Measurements from ENCODE around the gene CALML4.
"Not testable (repeated sequence)": the region's sequence is repeated elsewhere in the genome, so short reads cannot be mapped to it uniquely, and the experiment has no call there.

Gene CALML4, protein sequence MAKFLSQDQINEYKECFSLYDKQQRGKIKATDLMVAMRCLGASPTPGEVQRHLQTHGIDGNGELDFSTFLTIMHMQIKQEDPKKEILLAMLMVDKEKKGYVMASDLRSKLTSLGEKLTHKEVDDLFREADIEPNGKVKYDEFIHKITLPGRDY

DNA sequence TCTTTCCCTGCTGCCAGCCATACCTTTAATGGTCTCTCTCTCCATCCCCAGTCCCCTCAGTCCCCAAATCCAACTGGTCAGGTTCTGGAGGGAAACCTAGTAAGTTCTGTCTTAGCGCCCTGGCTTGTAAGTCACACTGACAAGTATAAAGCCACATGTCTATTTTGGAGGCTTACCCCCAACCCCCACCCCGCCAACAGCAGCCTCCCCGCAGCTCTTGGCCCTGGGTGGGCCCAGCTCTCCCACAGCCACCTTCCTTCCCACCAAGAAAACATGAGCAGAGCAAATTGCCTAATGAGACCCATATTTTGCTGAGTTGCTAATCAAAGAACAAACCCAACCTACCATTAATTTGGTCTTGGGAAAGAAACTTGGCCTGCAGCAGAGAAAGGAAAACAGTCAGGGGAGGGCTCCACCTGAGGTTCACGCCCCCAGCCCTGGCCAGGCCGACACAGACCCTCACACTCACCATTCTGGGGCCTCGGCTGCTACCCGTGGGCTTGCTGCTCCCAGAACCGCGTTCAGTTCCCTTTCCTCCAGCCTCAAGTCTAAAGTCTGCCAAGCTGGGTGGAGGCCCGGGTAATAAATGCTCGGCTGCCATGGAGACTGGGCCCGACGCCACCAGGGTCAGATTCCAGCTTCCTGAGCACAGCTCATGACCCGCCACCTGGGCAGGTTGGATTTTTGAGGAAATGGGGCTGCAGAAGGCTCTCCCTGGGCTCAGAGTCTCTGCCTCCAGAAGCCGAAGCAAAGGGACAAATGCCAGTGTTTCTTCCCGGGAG lies at the start of gene CALML4:
Gene CALML4, minus strand, starts transcription at position 557 of the 782 bp plus-strand sequence. Its CDS starts 85 bp downstream, at position 472.
- peak; percentile 36 to 64 (median 52) for DNase-seq

DNA sequence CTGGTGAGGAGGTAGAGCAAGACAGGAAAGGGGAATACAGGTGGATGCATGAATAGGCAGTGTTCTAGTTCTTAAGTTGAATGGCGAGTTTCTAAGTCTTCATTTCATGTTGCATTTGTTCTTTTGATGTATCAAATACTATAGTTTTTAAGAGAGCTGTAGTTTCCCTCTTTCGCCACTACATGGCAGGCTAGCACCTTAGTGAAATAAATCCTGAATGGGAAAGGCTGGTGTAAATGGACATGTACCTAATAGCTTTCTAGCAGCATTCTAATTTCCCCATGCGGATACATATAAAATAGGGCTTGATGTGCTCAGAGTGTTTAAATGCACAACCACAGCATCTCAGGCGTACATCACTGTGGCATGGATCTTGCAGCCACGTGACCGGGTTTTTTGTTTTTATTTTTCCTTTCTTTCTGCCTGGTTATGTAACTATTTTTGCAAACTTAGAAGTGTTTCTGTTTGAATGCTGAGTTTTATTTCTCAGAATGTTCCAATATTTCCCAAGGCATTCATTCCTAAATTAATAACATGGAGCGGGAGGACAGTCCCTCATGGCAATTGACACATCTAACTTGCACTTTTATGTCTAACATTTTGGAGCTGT lies 47.9 kb upstream of the CALML4 start:
- peak; percentile 77 to 90 (median 87) for DNase-seq

DNA sequence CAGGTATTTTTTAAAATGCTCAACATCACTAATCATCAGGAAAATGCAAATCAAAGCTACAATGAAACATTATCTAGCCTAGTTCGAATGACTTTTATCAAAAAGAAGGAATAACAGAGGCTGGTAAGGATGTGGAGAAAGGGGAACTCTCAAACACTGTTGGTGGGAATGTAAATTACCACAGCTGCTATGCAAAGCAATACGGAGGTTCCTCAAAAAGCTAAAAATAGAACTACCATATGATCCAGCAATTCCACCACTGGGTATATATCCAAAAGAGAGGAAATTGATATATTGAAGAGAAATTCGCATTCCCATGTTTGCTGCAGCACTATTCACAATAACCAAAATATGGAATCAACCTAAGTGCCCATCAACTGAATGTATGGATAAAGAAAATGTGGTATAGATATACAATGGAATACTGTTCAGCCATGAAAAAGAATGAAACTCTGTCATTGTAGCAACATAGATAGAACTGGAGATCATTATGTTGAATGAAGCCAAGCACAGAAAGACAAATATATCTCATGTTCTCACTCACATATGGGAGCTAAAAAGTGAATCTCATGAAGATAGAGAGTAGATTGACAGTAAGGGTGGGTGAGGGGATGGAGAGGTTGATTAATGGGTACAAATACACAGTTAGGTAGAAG lies 44.1 kb upstream of the CALML4 start:
- DNase-seq: peak; percentile 67 to 87 (median 79)

DNA sequence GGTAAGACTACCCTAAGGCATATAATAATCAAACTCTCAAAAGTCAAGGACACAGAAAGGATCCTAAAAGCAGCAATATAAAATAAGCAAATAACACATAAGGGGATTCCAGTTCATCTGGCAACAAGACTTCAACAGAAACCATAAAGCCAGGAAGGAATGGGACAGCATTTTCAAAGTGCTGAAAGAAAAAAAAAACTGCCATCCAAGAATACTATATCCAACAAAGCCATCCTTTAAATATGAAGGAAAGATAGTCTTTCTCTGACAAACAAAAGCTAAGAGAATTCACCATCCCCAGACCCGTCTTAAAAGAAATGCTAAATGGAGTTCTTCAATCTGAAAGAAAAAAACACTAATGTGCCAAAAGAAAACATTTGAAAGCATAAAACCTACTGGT lies 39.1 kb upstream of the CALML4 start:
- no peak for DNase-seq

DNA sequence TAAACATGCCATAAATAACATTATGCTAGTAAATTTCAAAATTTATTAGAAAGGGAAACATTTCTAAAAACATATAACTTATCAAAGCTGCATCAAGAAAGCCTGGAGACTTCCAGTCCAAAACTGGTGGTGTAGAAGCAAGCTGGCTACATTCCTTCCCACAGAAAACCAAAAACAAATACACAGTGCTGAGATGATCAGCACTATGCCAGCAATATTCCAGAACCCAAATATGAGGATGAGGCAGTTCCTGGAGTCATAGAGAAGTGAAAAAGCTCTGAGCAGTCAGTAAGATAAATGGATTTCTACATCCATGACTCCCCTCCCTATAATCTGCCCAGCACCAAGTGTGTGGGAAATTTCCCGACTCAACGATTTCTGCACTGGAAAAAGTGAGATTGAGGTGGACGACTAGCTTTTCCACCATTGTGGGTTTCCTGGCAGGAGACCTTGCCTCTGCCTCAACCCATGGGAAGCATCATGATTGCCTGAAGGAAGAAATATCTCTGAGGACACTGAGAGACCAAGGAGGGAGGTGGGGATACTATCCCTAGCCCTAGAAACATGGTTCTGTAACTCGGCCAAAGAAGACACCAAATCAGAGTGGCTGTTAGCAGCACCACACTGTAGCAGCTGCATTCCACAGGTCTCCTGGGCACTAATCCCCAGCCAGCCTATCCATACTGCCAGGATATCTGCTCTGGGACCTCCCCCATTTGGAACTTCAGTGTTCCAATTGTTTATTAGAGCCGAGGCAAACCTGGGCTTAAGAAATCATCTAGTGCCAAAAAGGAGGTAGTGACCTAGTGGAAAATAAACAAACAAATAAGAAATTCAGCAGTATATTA lies 36.2 kb upstream of the CALML4 start:
- no peak for DNase-seq

DNA sequence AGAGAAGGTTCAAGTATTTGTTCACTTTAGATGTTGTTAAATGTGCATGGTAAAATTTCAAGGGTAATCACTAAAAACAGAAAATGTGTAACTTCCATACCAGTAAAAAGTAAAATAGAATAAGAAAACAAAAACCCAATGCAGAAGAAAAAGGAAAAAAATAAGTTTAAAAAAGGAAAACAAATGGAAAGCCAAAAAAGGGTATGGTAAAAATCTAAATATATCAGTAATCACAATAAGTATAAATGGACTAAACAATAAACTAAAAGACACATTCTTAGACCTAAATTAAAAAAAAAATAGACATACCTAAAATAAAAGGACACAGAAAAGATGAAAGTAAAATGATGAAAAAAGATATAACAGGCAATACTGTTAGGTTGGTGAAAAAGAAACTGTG lies 33.9 kb upstream of the CALML4 start:
- no peak for DNase-seq

DNA sequence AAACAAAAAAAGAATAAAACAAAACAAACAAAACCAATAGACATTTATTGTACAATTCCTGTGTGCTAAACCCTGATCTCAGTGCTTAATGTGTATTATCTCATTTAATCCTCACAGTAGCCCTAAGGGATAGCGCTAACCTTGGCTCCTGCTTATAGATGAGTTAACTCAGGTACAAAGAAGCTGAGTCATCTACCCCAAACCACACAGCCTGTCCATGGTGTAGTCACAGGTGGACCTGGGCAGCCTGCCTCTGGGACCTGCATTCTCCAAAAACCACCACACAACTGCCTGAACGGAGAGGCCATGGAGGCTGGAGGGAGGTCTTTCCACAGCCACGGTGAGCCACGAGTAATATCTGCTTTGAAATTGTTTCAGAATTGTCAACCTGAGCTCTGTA lies 29.9 kb upstream of the CALML4 start:
- DNase-seq: no peak

DNA sequence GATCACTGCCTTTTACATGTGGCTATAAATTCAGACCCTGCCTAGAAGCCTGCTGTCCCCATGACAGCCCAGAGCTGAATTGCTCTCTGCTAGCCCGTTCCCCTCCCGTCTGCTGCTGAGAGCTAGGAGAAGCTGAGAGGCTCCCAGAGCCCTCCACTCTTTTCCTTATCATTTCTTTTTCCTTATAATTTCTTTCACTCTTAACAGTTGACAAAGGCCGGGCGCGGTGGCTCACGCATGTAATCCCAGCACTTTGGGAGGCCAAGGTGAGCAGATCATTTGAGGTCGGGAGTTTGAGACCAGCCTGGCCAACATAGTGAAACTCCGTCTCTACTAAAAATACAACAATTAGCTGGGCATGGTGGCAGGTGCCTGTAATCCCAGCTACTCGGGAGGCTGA lies 29.4 kb upstream of the CALML4 start:
- not testable (repeated sequence) for DNase-seq

DNA sequence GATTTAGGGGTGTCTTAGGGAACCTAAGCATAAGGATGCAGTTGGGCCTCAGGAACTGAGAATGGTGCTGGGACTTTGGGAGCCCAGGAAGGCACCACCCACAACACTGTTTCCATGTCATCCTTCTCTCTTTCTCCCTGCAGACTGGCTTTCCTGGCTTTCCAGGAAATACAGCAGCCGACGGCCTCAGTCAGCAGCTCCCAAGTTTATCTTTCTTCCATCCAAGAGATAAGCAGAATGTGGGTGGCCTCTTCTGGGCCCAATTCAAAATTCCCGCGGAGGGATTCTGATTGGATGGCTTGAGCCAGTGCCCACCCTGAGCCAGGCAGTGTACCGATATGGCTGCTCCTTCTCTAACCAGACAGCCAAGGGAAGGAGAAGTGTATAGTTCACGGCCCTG lies 28.9 kb upstream of the CALML4 start:
- no peak for DNase-seq

DNA sequence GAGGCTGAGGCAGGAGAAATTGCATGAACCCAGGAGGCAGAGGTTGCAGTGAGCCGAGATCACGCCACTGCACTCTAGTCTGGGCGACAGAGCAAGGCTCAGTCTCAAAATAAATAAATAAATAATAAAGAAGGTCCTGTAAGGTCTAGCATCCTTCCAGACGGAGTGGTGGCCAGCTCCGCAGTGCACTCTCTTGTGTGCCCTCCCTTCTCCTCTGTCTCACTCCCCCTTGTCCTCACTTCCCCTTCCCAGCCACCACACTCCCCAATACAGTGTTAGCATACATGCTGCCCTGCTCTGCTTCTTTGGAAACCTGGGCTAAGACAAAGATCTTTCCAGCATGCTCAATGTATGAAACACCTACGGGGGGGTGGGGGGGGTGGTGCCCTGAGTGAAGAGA lies 27.8 kb upstream of the CALML4 start:
- DNase-seq: peak; percentile 36 to 77 (median 74)

DNA sequence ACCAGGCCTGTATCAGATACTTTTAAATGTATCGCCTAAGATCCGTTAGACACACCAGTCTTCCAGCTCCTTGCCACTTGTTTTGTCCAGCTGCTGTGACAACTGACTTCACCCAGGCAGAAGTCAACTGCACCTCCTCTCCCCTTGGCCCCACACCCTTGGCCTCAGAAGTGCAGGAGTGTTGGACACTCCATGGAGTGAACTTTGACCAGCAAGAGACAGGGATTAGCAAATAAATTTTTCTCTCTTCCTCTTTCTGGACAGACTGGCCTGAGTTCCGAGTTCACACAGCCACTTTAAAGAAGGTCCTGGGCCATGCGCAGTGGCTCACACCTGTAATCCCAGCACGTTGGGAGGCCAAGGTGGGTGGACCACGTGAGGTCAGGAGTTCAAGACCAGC lies 27.3 kb upstream of the CALML4 start:
- DNase-seq: peak; percentile 25 to 53 (median 37)

DNA sequence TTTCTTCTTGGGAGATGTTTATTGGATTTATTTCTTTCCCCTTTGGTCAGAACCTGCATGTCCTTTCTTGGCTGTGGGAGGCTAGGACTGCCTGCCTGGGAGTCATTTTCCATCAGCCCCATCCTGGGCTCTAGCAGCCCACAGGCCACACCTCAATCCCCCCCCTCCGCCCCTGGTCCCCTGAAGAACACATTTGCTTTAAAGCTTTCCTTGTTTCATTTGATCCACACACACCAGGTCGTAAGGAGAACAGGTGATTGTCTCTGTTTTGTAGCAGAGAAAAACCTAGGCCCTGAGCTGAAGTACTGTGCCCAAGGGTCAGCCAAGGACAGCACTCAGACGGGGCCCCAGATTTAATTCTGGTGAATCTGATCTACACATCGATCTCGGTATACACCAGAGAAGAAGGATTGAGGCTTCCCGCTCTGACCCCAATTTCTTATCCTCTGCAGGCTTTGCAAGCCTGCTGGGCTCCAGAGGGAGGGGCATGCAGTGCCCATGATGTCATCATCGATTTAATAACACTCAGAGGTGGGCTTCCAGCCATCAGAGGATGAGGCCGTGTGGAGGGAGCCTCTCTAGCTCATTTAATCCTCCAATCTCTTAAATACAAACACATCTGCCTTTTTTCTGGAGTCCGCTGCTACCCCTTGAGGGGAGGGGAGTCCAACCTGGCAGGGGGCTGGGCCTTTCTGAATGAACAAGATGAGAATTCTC lies 26.1 kb upstream of the CALML4 start:
- DNase-seq: no peak

DNA sequence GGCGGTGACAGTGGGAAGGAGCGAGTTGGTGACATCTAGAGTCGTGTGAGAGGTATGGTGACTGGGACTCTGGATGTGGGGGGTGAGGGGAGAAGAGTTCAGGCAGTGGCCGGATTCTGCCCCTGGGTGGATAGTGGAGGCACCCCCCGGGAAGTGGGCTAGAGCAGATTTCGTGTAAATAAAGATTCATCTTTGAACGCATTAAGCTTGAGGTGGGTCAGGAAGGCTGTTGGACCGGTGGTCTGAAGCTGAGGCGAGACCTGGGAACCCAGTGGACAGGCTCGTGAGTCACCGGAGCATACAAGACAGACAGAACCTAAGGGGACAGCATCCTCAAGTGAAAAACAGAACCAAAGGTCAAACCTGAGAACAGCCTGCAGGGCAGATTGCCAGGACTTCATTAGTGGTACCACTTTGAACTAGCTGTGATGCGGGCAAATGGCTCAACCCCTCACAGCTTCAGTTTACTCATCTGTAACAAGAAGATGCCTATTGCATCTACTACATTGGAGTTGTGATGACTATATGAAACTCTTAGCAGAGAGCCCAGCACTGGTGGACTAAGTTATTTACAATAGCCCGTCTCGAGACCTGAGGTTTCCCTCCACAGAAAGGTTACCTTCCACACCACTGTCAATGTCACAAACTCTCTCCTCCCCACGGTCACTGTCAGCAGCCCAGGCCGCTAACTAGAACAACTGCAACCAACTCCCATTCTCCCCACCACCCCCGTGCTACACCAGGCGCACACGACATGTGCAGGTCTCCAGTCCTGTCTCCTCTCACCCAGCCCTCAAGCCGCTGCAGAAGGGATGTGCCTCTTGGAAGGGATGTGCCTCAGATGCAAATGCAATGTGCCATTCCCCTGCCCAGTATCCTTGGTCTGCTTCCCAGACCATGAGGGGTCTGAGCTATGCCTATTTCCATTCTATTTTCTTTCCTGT lies 25.3 kb upstream of the CALML4 start:
- peak in 1 of 3 donors; percentile 19 for DNase-seq

DNA sequence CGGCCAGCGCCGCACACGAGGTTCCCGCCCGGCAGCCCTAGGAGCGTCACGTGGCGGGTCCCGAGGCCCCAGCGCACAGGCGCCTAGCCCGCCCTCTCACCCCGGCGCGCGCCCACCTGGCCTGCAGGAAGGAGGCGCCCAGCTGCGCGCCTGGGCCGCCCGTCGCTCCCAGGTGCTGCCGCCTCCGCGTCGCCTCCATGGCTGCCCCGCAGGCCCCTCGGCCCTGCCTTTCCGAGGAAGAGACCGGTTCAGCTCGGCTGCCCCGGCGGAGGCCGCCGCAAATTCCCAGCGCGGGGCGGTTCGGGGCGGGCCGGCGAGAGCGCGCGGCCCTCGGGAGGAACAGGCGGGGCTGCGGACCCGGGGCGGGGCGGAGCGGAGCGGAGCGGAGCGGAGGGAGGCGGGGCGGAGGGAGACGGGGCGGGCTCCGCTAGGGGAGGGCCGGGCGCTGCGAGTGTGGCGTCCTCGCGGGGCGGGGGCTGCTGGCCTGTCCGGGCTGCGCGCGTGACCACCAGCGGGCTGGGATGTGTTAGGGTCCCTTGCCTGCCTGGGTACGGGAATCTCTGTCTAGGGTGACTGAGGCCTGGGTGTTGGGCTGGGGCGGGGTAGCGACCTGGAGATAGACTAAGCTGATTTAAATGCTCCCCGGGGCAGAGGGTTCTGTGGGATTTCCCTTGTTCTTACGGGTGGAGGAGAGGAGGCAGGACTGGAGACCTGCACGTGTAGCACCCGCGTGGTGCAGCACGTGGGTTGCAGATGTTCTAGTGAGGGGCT lies 24.4 kb upstream of the CALML4 start, which contains the start of gene CLN6:
Gene CLN6, minus strand, starts transcription at position 343 of the 771 bp plus-strand sequence. Its CDS starts 144 bp downstream, at position 199.
- DNase-seq: peak; percentile 89 to 97 (median 93)

DNA sequence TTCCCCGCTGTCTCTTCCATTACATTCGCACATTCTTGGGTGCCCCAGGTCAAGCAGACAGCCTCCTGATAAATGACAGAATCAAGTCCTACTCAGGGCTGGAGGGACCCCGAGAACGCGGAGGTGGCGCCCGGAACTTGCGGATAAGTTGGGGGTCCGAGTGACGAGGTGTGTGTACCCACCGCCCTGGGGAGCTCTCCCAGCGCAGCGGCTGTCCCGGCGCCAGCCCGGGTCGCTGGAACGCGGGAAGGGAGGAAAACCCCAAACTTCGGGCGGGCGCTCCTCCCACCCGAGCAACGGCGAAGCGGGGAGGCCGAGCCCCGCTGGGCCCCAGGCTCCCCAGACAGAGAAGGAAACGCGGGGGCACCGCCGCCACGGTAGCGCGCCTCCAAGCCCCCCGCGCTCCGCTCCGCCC lies 23.8 kb upstream of the CALML4 start:
- DNase-seq: no peak

DNA sequence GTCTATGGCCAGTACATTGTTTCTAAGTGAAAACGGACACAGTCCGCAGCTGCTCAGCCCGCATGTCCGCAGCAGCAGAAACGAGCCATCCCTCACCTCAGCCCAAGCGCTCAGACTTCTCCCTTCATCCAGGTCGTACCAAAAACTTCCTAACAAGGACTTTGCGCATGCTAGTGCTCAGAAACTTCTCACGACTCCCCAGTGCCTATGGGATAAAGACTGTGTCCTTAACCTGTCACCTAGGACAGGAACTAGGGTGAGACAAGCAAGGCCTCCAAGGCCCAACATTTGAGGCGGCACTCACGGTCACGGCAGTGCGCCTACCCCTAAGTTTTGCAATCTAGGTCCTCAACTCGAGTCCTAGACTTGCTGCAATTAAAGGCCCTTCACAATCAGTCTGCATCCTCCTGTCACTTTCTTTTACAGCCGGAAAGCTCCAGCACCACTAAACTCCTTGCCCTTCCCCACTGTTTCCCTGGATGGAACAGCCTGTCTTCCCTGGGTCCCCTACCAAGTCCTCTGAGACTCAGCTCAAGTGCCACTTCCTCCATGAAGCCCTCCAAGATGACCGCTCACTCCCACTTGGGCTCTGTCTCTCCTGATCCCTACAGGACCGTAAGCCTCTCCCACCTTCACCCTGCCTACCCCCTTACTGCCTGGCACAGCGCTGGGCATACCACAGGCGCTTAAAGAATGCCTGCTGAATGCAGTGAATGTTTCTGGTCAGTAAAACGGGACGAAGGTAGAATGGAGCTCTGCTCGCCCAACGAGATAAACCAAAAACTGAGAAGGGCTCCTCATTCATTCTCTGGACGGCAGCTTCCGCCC lies 23.2 kb upstream of the CALML4 start:
- peak in 2 of 3 donors; percentile 20 to 36 for DNase-seq

DNA sequence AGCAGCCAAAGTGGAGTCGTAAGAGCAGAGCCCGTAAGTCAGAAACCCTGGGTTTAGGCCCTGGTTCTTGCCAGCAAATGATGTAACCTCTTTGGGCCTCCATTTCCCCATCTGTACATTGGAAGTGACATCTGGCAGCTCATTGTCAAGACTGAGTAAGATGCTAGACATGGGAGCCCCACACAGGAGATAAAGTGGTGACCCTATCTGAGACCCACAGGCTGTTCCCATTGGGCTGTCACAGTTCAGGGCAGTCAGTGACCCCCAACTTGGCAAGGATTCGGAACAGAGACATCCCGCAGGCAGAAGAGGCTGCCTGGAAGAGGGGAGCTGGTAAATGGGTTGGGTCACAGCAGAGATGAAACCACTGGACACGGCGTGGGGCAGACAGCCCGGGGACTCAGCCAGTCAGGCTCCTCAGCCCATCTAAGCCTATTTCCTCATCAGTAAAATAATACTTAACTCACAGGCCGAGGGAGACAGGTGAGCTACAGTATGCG lies 22.6 kb upstream of the CALML4 start:
- DNase-seq: no peak

DNA sequence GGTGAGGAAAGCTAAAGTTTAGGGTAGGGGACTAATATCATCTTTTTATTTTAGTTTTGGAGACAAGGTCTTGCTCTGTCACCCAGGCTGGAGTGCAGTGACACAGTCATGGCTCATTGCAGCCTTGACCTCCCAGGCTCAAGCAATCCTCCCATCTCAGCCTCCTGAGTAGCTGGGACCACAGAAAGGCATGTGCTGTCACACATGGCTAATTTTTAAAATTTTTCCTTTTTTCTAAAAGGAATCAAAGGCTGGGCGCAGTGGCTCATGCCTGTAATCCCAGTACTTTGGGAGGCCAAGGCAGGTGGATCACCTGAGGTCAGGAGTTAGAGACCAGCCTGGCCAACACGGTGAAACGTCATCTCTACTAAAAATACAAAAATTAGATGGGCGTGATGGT lies 20.3 kb upstream of the CALML4 start:
- DNase-seq: not testable (repeated sequence)
